BLaER1 treated with 17β-estradiol and CSF1 and Interleukin-3, amounts not matched to agents 10 nM and 100 nM (cell line): ENCODE data around the gene PERCC1.
A peak's percentile ranks its signal among the peaks of the same experiment; 100 is the strongest.

ENCODE experiments used
- H3K27ac ChIP-seq, 11 experiments: shearing (Covaris generic); formaldehyde crosslinking; 2 replicates each; pipeline ENCODE4 v1.8.1; 2022
- H3K27me3 ChIP-seq, 11 experiments: shearing (Covaris generic); formaldehyde crosslinking; 2 replicates each; pipeline ENCODE4 v1.8.1; 2022
- H3K36me3 ChIP-seq, 11 experiments: shearing (Covaris generic); formaldehyde crosslinking; 2 replicates each; pipeline ENCODE4 v1.8.1; 2022
- H3K4me1 ChIP-seq, 10 experiments: shearing (Covaris generic); formaldehyde crosslinking; 2 replicates each; pipeline ENCODE4 v1.8.1; 2022
- H3K4me2 ChIP-seq, 11 experiments: shearing (Covaris generic); formaldehyde crosslinking; 2 replicates each; pipeline ENCODE4 v1.8.1; 2022
- H3K4me3 ChIP-seq, 10 experiments: shearing (Covaris generic); formaldehyde crosslinking; 2 replicates each; pipeline ENCODE4 v1.8.1; 2022
- H3K9ac ChIP-seq, 11 experiments: shearing (Covaris generic); formaldehyde crosslinking; 2 replicates each; pipeline ENCODE4 v1.8.1; 2022
- H3K9me3 ChIP-seq, 11 experiments: shearing (Covaris generic); formaldehyde crosslinking; replicated peaks in 1 of 11; 2 replicates each; pipeline ENCODE4 v1.8.1; 2022
- H4K20me1 ChIP-seq, 11 experiments: shearing (Covaris generic); formaldehyde crosslinking; 2 replicates each; pipeline ENCODE4 v1.8.1; 2022
- Cebpa-rat ChIP-seq, 11 experiments: shearing (Covaris generic); IDR thresholded peaks; 2 replicates each; pipeline ENCODE4 v1.8.1; 2022

PERCC1 gene

DNA sequence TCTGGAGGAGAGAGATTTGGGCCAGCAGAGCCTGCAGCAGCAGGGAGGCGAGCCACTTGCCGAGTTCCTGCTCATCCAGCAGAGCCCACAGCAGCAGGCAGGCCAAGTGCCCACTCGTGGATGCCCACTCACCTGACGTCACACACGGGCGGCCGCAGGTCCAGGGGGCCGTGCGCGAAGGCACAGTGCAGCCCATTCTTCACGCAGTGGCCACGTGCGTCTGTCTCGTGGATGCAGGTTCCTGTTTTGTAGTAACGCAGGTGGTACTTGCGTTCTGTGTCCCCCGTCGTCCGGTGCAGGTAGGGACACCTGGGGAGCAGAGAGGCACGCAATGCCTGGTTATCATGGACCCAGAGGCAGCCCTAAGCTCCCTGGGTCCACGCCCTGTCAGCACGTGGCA, 27.8 kb upstream of the PERCC1 start:
- peaks cover 65 to 89% (median 77%) of the 10 kb centered on the region in 11 experiments for H3K36me3 ChIP-seq
- H3K4me3 ChIP-seq = no peak overlapping the region
- H3K9ac ChIP-seq = no peak overlapping the region
- H4K20me1 ChIP-seq = peaks cover 51 to 87% (median 69%) of the 10 kb centered on the region in 11 experiments; a peak in 19 of 22 replicates
- no peak overlapping the region for H3K4me2 ChIP-seq
- no peaks in the 10 kb centered on the region for H3K27me3 ChIP-seq
- no peaks in the 10 kb centered on the region for H3K9me3 ChIP-seq
- no peak overlapping the region for H3K27ac ChIP-seq
- peaks cover 7 to 35% (median 25%) of the 10 kb centered on the region in 10 experiments for H3K4me1 ChIP-seq
- TF ChIP-seq Cebpa-rat (IDR thresholded peaks at IDR 0.05) = no peak

DNA sequence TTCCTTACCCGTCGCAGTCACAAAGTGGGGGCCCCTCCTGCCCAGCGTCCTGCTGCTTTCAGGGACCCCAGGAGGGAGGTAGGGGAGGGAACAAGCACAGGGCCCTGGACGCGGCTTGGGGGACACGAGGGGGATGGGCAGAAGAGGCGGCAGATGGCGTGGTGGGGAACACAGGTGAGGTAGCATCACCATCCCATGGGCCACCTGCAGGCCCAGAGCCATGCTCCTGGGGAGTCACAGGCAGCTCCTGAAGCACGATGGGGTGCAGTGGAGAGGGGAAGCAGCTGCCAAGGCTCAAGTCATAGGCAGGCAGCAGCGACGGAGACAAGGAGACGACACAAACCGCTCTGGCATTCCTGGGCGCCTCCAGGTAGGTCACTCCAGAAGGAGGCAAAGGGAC, 27.1 kb upstream of the PERCC1 start:
- Histone ChIP-seq H3K9ac (0 out of 22 replicates have a peak overlapping the region, but pooled peaks of 1 of the 11 experiments have one; percentile 1), H4K20me1 (peaks cover 55 to 85% (median 71%) of the 10 kb centered on the region in 11 experiments; a peak in 19 of 22 replicates), H3K27ac (no peak overlapping the region), H3K4me3 (no peak overlapping the region), H3K4me1 (peaks cover 10 to 34% (median 26%) of the 10 kb centered on the region in 10 experiments), H3K4me2 (no peak overlapping the region), H3K9me3 (no peaks in the 10 kb centered on the region), H3K36me3 (peaks cover 58 to 82% (median 70%) of the 10 kb centered on the region in 11 experiments), H3K27me3 (no peaks in the 10 kb centered on the region)
- TF ChIP-seq Cebpa-rat (IDR thresholded peaks at IDR 0.05) = no peak

DNA sequence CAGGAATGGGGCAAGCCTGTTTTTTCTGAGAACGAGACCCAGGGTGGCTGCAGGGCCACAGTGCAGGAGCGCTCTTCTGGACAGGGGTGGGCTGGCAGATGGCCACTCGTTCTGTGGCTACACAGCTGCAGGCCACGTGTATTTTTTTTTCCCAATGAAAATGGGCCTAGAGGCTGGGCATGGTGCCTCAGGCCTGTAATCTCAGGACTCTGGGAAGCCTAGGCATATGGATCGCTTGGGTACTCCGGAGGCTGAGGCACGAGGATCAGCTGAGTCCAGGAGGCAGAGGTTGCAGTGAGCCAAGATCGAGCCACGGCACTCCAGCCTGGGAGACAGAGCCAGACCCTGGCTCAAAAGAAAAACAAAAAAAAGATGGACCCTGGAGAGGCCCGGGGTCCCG, 23.1 kb upstream of the PERCC1 start:
- Histone ChIP-seq H3K36me3 (peaks cover 25 to 61% (median 46%) of the 10 kb centered on the region in 11 experiments), H3K27ac (peak overlapping the region in 9 of 11 experiments; percentile 26 to 65 (median 53); a peak in 17 of 22 replicates), H3K9me3 (no peaks in the 10 kb centered on the region), H3K4me1 (peaks cover 27 to 60% (median 45%) of the 10 kb centered on the region in 10 experiments), H3K27me3 (no peaks in the 10 kb centered on the region), H4K20me1 (peaks cover 68 to 95% (median 88%) of the 10 kb centered on the region in 11 experiments; a peak in 20 of 22 replicates), H3K9ac (peak overlapping the region; percentile 49 to 83 (median 71); a peak in 20 of 22 replicates), H3K4me2 (peak overlapping the region; percentile 74 to 100 (median 97)), H3K4me3 (peak overlapping the region; percentile 47 to 79 (median 67))
- no peak for TF ChIP-seq Cebpa-rat (IDR thresholded peaks at IDR 0.05)

DNA sequence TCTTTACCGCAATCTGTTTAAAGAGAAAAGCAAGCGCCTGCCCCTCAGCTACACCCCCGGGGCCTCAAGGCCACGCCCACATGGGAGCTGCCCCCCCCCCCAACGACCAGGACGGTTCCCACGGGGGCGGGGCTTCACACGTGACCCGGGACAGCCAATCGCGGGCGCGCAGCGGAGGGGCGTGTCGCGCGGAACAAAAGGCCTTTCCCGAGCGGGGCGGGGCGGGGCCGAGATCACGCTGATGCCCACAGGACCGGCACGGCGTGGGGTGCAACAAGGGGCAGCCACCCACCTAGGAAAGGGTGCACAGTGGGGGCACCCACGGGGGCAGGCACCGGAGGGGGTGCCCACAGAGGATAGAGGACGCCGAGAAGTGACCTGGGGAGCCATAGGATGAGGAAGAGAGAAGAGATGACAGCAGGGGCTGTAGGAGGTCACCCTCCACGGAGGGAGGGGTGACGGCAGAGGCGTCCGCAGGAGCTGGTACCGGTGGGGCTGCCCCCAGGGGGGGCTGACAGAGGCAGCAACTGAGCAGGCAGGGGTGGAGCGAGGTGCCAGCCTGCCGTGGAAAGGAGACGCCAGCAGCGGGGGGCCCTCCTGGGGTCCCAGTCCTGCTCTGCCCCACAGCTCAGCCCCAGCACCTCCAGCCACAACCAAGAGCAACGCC, 22.6 kb upstream of the PERCC1 start:
- H3K9ac ChIP-seq = peak overlapping the region; percentile 57 to 83 (median 71); a peak in 21 of 22 replicates

DNA sequence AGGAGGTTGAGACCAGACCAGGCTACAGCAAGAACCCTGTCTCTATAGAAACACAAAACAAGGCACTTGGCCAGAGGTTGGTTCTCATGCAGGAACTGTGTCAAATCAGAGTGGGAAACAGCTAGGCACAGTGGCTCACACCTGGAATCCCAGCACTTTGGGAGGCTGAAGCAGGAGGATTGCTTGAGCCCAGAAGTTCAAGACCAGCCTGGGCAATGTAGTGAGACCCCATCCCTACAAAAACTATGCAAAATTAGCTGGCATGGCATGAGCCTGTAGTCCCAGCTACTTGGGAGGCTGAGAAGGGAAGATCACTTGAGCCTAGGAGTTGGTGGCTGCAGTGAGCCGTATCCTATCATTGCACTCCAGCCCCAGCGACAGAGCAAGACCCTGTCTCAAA, 18.0 kb upstream of the PERCC1 start:
- Histone ChIP-seq H3K4me3 (peak overlapping the region in 1 of 10 experiments; percentile 7; a peak in 1 of 20 replicates), H4K20me1 (peaks cover 21 to 70% (median 47%) of the 10 kb centered on the region in 11 experiments; a peak in 19 of 22 replicates), H3K36me3 (peaks cover 4 to 25% (median 13%) of the 10 kb centered on the region in 11 experiments; a peak in 15 of 22 replicates), H3K27ac (no peak overlapping the region), H3K9me3 (no peaks in the 10 kb centered on the region), H3K4me1 (peaks cover 42 to 70% (median 60%) of the 10 kb centered on the region in 10 experiments), H3K27me3 (no peaks in the 10 kb centered on the region), H3K9ac (peak overlapping the region in 5 of 11 experiments; percentile 4 to 96 (median 46); a peak in 2 of 22 replicates), H3K4me2 (peak overlapping the region; percentile 74 to 98 (median 90); a peak in 21 of 22 replicates)
- TF ChIP-seq Cebpa-rat (IDR thresholded peaks at IDR 0.05) = no peak

More for the DNA sequence above, 22.6 kb upstream of the PERCC1 start:
- Histone ChIP-seq H3K4me1 (peaks cover 33 to 65% (median 51%) of the 10 kb centered on the region in 10 experiments), H3K36me3 (peaks cover 20 to 55% (median 41%) of the 10 kb centered on the region in 11 experiments), H3K4me2 (peak overlapping the region; percentile 74 to 100 (median 97)), H3K27me3 (no peaks in the 10 kb centered on the region), H4K20me1 (peaks cover 62 to 95% (median 86%) of the 10 kb centered on the region in 11 experiments; a peak in 20 of 22 replicates), H3K27ac (peak overlapping the region in 9 of 11 experiments; percentile 26 to 65 (median 53); a peak in 18 of 22 replicates), H3K4me3 (peak overlapping the region; percentile 47 to 79 (median 67)), H3K9me3 (no peaks in the 10 kb centered on the region)
- TF ChIP-seq Cebpa-rat (IDR thresholded peaks at IDR 0.05) = no peak

DNA sequence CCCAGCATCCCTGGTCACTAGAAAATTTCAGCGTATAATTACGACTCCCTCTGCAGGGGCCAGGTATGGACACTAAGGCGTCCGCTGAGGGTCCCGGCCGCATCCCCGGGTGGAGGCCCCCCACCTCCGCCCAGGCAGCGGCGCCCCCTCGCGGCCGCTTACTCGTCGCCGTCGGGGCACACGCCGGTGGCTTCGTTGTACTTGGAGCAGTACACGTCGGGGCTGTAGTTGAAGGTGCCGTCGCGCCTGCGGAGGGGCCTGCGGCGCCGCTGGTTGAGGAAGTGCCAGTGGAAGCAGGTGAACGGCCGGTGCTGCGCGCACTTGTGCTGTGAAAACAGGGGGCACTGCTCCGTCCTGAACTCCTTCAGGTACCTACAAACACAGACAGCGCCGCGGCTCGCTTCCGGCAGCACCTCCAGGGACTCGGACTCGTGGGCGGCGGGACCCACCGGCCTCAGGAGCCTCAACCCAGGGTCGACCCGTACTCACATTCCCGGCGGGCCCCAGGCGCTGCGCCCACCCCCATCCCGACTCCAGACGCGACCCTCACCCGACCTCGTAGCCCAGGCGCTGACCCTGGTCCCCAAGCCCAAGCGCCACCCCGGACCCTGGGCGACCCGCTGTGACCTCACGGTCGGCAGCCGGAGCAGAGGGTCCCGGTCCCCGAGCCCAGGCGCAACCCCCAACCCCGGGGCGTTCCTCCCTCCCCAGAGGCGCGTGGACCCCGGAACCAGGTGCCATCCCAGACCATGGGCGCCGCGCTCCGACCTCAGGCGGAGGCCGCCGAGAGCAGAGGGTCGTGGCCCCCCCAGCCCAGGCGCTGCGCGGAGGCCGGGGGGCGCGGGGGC, 17.0 kb upstream of the PERCC1 start:
- Histone ChIP-seq H3K9me3 (no peaks in the 10 kb centered on the region), H3K4me2 (peak overlapping the region; percentile 74 to 98 (median 90)), H3K27me3 (no peaks in the 10 kb centered on the region), H3K4me1 (peaks cover 46 to 72% (median 63%) of the 10 kb centered on the region in 10 experiments), H3K27ac (peak overlapping the region; percentile 92 to 98 (median 96)), H3K36me3 (peaks cover 12 to 36% (median 19%) of the 10 kb centered on the region in 11 experiments; a peak in 16 of 22 replicates), H3K4me3 (peak overlapping the region; percentile 85 to 100 (median 98)), H3K9ac (peak overlapping the region; percentile 94 to 99 (median 98)), H4K20me1 (peaks cover 13 to 72% (median 46%) of the 10 kb centered on the region in 11 experiments; a peak in 16 of 22 replicates)
- no peak for TF ChIP-seq Cebpa-rat (IDR thresholded peaks at IDR 0.05)

DNA sequence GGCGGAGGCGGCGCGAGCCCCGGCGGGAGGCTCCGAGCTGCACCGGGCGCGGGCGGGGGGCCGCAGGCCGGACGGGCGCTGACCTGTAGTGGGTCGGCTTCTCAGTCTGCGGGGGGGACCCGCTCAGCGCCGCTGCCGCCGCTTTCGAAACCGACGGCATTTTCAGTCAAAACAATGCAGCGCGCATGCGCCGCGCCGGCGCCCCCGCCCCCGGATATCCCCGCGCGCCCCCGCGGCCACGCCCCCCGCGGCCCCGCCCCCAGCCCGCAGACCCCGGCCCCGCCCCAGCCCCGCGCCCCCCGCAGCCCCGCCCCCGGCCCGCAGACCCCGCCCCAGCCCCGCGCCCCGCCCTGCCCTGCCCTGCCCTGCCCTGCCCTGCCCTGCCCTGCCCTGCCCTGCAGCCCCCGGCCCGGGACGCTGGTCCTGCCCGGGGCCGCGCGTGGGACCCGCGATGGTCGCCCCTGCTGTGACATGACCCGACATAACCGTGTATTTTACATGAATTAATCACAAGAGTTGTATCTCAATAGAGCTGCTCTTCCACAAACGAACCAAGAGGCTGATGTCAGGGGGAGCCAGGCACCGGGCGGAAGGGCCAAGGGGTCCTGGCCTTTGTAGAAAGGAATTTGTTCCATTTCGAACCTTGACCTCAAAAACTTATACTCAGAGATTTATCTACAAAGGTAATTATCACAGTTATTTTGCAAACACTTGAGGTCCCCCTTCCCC, 16.2 kb upstream of the PERCC1 start, which contains the start of gene UNKL:
UNKL (minus strand) TSS at position 173 of the 729 bp plus-strand sequence; CDS start at position 160, 13 bp downstream.
- peaks cover 6 to 70% (median 41%) of the 10 kb centered on the region in 11 experiments; a peak in 15 of 22 replicates for H4K20me1 ChIP-seq
- H3K27ac ChIP-seq = peak within 1 kb of the TSS; percentile 92 to 98 (median 96)
- peaks cover 11 to 33% (median 19%) of the 10 kb centered on the region in 11 experiments; a peak in 16 of 22 replicates for H3K36me3 ChIP-seq
- H3K4me2 ChIP-seq = peak within 1 kb of the TSS; percentile 74 to 98 (median 90)
- peaks cover 50 to 73% (median 66%) of the 10 kb centered on the region in 10 experiments for H3K4me1 ChIP-seq
- H3K9me3 ChIP-seq = no peaks in the 10 kb centered on the region
- H3K9ac ChIP-seq = peak within 1 kb of the TSS; percentile 94 to 99 (median 98)
- peak within 1 kb of the TSS; percentile 85 to 100 (median 98) for H3K4me3 ChIP-seq
- H3K27me3 ChIP-seq = no peaks in the 10 kb centered on the region
- no peak for TF ChIP-seq Cebpa-rat (IDR thresholded peaks at IDR 0.05)
